Activated T-cell treated with anti-CD3 and anti-CD28 coated beads, Interleukin-2, amount 50 U/mL, for 24 hours (primary cell): ENCODE results near the gene SETD5.

ENCODE experiments used
- DNase-seq: peaks from one replicate; pipeline ENCODE4 v3.0.0-alpha.2; 2020
- H3K27ac Mint-ChIP-seq: 2 replicates; pipeline ENCODE4 v1.8.0; 2020; ENCODE audit warnings: mild to moderate bottlenecking, mixed read lengths
- H3K27me3 Mint-ChIP-seq: 2 replicates; pipeline ENCODE4 v1.8.0; 2020; ENCODE audit warnings: mixed read lengths
- H3K36me3 Mint-ChIP-seq: 2 replicates; pipeline ENCODE4 v1.8.0; 2020; ENCODE audit warnings: low read depth, mixed read lengths
- H3K4me1 Mint-ChIP-seq: 2 replicates; pipeline ENCODE4 v1.8.0; 2020; ENCODE audit warnings: low read depth, mixed read lengths
- H3K4me3 Mint-ChIP-seq: 2 replicates; pipeline ENCODE4 v1.8.0; 2020; ENCODE audit warnings: mild to moderate bottlenecking, moderate library complexity, mixed read lengths
- H3K9me3 Mint-ChIP-seq: 2 replicates; pipeline ENCODE4 v1.8.0; 2020; ENCODE audit warnings: mixed read lengths

The SETD5 gene

GRCh38 chr3:9441501-9442221 is 44.2 kb downstream of the SETD5 start:
- Mint-ChIP-seq H3K4me3 (no peak overlapping the region), H3K27ac (peak overlapping the region; percentile 45), H3K36me3 (peaks cover 97% of the 10 kb centered on the region), H3K9me3 (no peaks in the 10 kb centered on the region), H3K27me3 (no peaks in the 10 kb centered on the region), H3K4me1 (peaks cover 11% of the 10 kb centered on the region)
- no peak for DNase-seq

GRCh38 chr3:9448071-9448470 is 50.7 kb downstream of the SETD5 start:
- H3K4me3 Mint-ChIP-seq: no peak overlapping the region
- peak overlapping the region; percentile 20 for H3K27ac Mint-ChIP-seq
- H3K27me3 Mint-ChIP-seq: no peaks in the 10 kb centered on the region

GRCh38 chr3:9448643-9449042 is 51.2 kb downstream of the SETD5 start:
- Mint-ChIP-seq H3K4me3 (no peak overlapping the region), H3K36me3 (peaks cover 93% of the 10 kb centered on the region), H3K4me1 (peaks cover 27% of the 10 kb centered on the region), H3K27me3 (no peaks in the 10 kb centered on the region), H3K27ac (peak overlapping the region; percentile 20), H3K9me3 (no peaks in the 10 kb centered on the region)
- no peak for DNase-seq

More at GRCh38 chr3:9448071-9448470, 50.7 kb downstream of the SETD5 start:
- H3K9me3 Mint-ChIP-seq: no peaks in the 10 kb centered on the region
- DNase-seq: no peak
- H3K36me3 Mint-ChIP-seq: peaks cover 93% of the 10 kb centered on the region
- peaks cover 26% of the 10 kb centered on the region for H3K4me1 Mint-ChIP-seq

- Mint-ChIP-seq H3K27ac (peak overlapping the region; percentile 22), H3K9me3 (no peaks in the 10 kb centered on the region), H3K4me1 (peaks cover 27% of the 10 kb centered on the region), H3K36me3 (peaks cover 89% of the 10 kb centered on the region), H3K4me3 (no peak overlapping the region), H3K27me3 (no peaks in the 10 kb centered on the region)
- no peak for DNase-seq
Measured at GRCh38 chr3:9450126-9450525, 52.7 kb downstream of the SETD5 start.

- Mint-ChIP-seq H3K27me3 (no peaks in the 10 kb centered on the region), H3K4me3 (no peak overlapping the region), H3K27ac (peak overlapping the region; percentile 91), H3K4me1 (peaks cover 27% of the 10 kb centered on the region), H3K9me3 (no peaks in the 10 kb centered on the region), H3K36me3 (peaks cover 91% of the 10 kb centered on the region)
- DNase-seq: no peak
Measured at GRCh38 chr3:9450991-9451390, 53.6 kb downstream of the SETD5 start.

- no peaks in the 10 kb centered on the region for H3K9me3 Mint-ChIP-seq
- peaks cover 27% of the 10 kb centered on the region for H3K4me1 Mint-ChIP-seq
- no peaks in the 10 kb centered on the region for H3K27me3 Mint-ChIP-seq
- peak overlapping the region; percentile 91 for H3K27ac Mint-ChIP-seq
- no peak overlapping the region for H3K4me3 Mint-ChIP-seq
- H3K36me3 Mint-ChIP-seq: peaks cover 90% of the 10 kb centered on the region
- DNase-seq: no peak
Measured at GRCh38 chr3:9452417-9452816, 55.0 kb downstream of the SETD5 start.

- H3K27ac Mint-ChIP-seq: no peak overlapping the region
- no peak for DNase-seq
- peaks cover 23% of the 10 kb centered on the region for H3K4me1 Mint-ChIP-seq
- no peak overlapping the region for H3K4me3 Mint-ChIP-seq
- H3K36me3 Mint-ChIP-seq: peaks cover 79% of the 10 kb centered on the region
- H3K27me3 Mint-ChIP-seq: no peaks in the 10 kb centered on the region
- H3K9me3 Mint-ChIP-seq: no peaks in the 10 kb centered on the region
Measured at GRCh38 chr3:9455596-9456131, 58.2 kb downstream of the SETD5 start.

GRCh38 chr3:9467451-9467850 is 70.0 kb downstream of the SETD5 start:
- H3K9me3 Mint-ChIP-seq: no peaks in the 10 kb centered on the region
- H3K27me3 Mint-ChIP-seq: no peaks in the 10 kb centered on the region
- peak overlapping the region; percentile 58 for H3K27ac Mint-ChIP-seq
- no peak overlapping the region for H3K4me3 Mint-ChIP-seq
- peaks cover 13% of the 10 kb centered on the region for H3K4me1 Mint-ChIP-seq
- no peak for DNase-seq
- H3K36me3 Mint-ChIP-seq: peaks cover 97% of the 10 kb centered on the region

GRCh38 chr3:9468460-9468859 is 71.0 kb downstream of the SETD5 start:
- Mint-ChIP-seq H3K27ac (peak overlapping the region; percentile 74), H3K9me3 (no peaks in the 10 kb centered on the region), H3K36me3 (peaks cover 97% of the 10 kb centered on the region), H3K4me1 (peaks cover 13% of the 10 kb centered on the region), H3K27me3 (no peaks in the 10 kb centered on the region), H3K4me3 (no peak overlapping the region)
- no peak for DNase-seq

GRCh38 chr3:9469986-9470385 is 72.6 kb downstream of the SETD5 start:
- no peak overlapping the region for H3K4me3 Mint-ChIP-seq
- no peak for DNase-seq
- H3K36me3 Mint-ChIP-seq: peaks cover 98% of the 10 kb centered on the region
- H3K27me3 Mint-ChIP-seq: no peaks in the 10 kb centered on the region
- no peaks in the 10 kb centered on the region for H3K9me3 Mint-ChIP-seq
- H3K4me1 Mint-ChIP-seq: peaks cover 13% of the 10 kb centered on the region
- peak overlapping the region; percentile 10 for H3K27ac Mint-ChIP-seq

GRCh38 chr3:9473496-9474065 is 76.2 kb downstream of the SETD5 start:
- no peak overlapping the region for H3K4me3 Mint-ChIP-seq
- no peak for DNase-seq
- no peaks in the 10 kb centered on the region for H3K27me3 Mint-ChIP-seq
- H3K9me3 Mint-ChIP-seq: no peaks in the 10 kb centered on the region
- H3K27ac Mint-ChIP-seq: peak overlapping the region; percentile 19
- H3K4me1 Mint-ChIP-seq: peaks cover 1% of the 10 kb centered on the region
- peaks cover 97% of the 10 kb centered on the region for H3K36me3 Mint-ChIP-seq

GRCh38 chr3:9474482-9474881 is 77.1 kb downstream of the SETD5 start:
- DNase-seq: no peak
- no peaks in the 10 kb centered on the region for H3K27me3 Mint-ChIP-seq
- H3K4me3 Mint-ChIP-seq: no peak overlapping the region
- H3K36me3 Mint-ChIP-seq: peaks cover 96% of the 10 kb centered on the region
- no peaks in the 10 kb centered on the region for H3K4me1 Mint-ChIP-seq
- no peak overlapping the region for H3K27ac Mint-ChIP-seq
- no peaks in the 10 kb centered on the region for H3K9me3 Mint-ChIP-seq

GRCh38 chr3:9476935-9477334 is 79.5 kb downstream of the SETD5 start:
- peaks cover 95% of the 10 kb centered on the region for H3K36me3 Mint-ChIP-seq
- H3K27me3 Mint-ChIP-seq: no peaks in the 10 kb centered on the region
- peaks cover 2% of the 10 kb centered on the region for H3K4me1 Mint-ChIP-seq
- H3K9me3 Mint-ChIP-seq: no peaks in the 10 kb centered on the region
- H3K4me3 Mint-ChIP-seq: no peak overlapping the region
- DNase-seq: no peak
- peak overlapping the region; percentile 59 for H3K27ac Mint-ChIP-seq

- Mint-ChIP-seq H3K27ac (peak overlapping the region; percentile 38), H3K27me3 (no peaks in the 10 kb centered on the region), H3K9me3 (peaks cover 4% of the 10 kb centered on the region), H3K4me3 (no peak overlapping the region), H3K4me1 (peaks cover 2% of the 10 kb centered on the region), H3K36me3 (peaks cover 88% of the 10 kb centered on the region)
- no peak for DNase-seq
Measured at GRCh38 chr3:9480265-9480664, 82.8 kb downstream of the SETD5 start.

- Mint-ChIP-seq H3K9me3 (peaks cover 15% of the 10 kb centered on the region), H3K27ac (no peak overlapping the region), H3K36me3 (peaks cover 64% of the 10 kb centered on the region)
Measured at GRCh38 chr3:9485248-9485647, 87.8 kb downstream of the SETD5 start.

More at GRCh38 chr3:9485248-9485647, 87.8 kb downstream of the SETD5 start:
- DNase-seq: no peak
- Mint-ChIP-seq H3K27me3 (no peaks in the 10 kb centered on the region), H3K4me1 (no peaks in the 10 kb centered on the region), H3K4me3 (no peak overlapping the region)
